ENCODE data around the gene SMYD3.

DNA sequence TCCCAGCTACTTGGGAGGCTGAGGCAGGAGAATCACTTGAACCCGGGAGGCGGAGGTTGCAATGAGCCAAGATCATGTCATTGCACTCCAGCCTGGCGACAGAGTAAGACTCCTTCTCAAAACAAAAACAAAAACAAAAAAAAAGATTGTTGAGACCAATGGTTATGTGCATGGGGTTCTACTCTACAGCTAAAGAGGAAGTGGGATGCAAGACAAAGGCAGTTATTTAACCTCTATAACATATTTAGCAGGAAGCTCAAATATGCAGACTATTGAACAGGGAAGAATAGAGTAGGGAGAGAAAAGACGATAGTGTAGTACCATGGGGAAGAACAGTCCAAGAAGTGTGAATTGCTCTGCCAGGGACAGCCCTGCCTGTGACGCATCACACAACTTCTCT, 227.7 kb downstream of the SMYD3 start:
- TF ChIP-seq, protein P1, sequence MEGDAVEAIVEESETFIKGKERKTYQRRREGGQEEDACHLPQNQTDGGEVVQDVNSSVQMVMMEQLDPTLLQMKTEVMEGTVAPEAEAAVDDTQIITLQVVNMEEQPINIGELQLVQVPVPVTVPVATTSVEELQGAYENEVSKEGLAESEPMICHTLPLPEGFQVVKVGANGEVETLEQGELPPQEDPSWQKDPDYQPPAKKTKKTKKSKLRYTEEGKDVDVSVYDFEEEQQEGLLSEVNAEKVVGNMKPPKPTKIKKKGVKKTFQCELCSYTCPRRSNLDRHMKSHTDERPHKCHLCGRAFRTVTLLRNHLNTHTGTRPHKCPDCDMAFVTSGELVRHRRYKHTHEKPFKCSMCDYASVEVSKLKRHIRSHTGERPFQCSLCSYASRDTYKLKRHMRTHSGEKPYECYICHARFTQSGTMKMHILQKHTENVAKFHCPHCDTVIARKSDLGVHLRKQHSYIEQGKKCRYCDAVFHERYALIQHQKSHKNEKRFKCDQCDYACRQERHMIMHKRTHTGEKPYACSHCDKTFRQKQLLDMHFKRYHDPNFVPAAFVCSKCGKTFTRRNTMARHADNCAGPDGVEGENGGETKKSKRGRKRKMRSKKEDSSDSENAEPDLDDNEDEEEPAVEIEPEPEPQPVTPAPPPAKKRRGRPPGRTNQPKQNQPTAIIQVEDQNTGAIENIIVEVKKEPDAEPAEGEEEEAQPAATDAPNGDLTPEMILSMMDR (IDR thresholded peaks at IDR 0.05; ENCODE audit: insufficient read depth, low read depth, low read length) = no peak
- TF ChIP-seq EZH2 (IDR thresholded peaks at IDR 0.05; ENCODE audit: insufficient read depth, low read length) = no peak

Measured in astrocyte (in vitro differentiated cells and primary cell).